Coronary artery (tissue), 2 donors: Measurements from ENCODE around the gene PARVG.

Experiments used
- DNase-seq: peaks from one replicate; pipeline ENCODE4 v3.0.0-alpha.2; 2017; ENCODE audit warnings: low spot score
- H3K27ac ChIP-seq, 2 donors: fragments of 200-600 bp; sonication (generic); one replicate each; pipeline ENCODE4 v1.5.1; 2016 to 2019
- H3K4me3 ChIP-seq: fragments of 200-600 bp; sonication (generic); 2 replicates; pipeline ENCODE4 v1.5.1; 2016; ENCODE audit warnings: mild to moderate bottlenecking, moderate library complexity
- TF ChIP-seq, protein P1 (sequence below): fragments of 200-600 bp; sonication (generic); IDR thresholded peaks from one replicate; pipeline ENCODE4 v1.5.1; 2019; ENCODE audit warnings: antibody characterized with exemption

The PARVG gene

GRCh38 chr22:44167501-44167900 is 13.2 kb upstream of the PARVG start:
- TF ChIP-seq, protein P1, sequence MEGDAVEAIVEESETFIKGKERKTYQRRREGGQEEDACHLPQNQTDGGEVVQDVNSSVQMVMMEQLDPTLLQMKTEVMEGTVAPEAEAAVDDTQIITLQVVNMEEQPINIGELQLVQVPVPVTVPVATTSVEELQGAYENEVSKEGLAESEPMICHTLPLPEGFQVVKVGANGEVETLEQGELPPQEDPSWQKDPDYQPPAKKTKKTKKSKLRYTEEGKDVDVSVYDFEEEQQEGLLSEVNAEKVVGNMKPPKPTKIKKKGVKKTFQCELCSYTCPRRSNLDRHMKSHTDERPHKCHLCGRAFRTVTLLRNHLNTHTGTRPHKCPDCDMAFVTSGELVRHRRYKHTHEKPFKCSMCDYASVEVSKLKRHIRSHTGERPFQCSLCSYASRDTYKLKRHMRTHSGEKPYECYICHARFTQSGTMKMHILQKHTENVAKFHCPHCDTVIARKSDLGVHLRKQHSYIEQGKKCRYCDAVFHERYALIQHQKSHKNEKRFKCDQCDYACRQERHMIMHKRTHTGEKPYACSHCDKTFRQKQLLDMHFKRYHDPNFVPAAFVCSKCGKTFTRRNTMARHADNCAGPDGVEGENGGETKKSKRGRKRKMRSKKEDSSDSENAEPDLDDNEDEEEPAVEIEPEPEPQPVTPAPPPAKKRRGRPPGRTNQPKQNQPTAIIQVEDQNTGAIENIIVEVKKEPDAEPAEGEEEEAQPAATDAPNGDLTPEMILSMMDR, result no peak

DNA sequence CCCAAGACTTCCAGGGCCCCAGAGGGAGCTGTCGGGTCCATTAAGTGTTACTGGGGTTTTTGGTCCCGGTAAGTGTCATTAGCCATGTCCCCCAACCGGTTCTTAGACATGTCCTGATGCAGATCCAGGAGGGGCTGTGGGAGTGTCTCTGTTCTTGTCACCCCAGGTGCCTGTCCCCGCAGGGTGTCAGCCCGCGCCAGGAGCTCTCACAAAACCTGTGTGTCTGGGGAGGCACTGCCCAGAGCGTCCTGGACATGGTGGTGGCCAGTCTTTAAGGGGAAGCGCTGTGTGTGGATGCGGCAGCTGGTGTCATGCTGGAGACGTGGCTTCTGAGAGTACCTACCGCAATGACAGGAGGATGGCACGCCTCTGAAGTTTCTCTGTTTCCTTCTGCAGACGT is 12.5 kb upstream of the PARVG start:
- no peak overlapping the region for H3K27ac ChIP-seq
- TF ChIP-seq, protein P1, result no peak
- no peak overlapping the region for H3K4me3 ChIP-seq
- DNase-seq, result no peak

More at GRCh38 chr22:44167501-44167900, 13.2 kb upstream of the PARVG start:
- no peak overlapping the region for H3K27ac ChIP-seq
- no peak for DNase-seq
- H3K4me3 ChIP-seq, result no peak overlapping the region

GRCh38 chr22:44170470-44170869 is 10.3 kb upstream of the PARVG start:
- Histone ChIP-seq H3K4me3 (no peak overlapping the region), H3K27ac (no peak overlapping the region)
- DNase-seq, result no peak
- TF ChIP-seq, protein P1, result no peak

DNA sequence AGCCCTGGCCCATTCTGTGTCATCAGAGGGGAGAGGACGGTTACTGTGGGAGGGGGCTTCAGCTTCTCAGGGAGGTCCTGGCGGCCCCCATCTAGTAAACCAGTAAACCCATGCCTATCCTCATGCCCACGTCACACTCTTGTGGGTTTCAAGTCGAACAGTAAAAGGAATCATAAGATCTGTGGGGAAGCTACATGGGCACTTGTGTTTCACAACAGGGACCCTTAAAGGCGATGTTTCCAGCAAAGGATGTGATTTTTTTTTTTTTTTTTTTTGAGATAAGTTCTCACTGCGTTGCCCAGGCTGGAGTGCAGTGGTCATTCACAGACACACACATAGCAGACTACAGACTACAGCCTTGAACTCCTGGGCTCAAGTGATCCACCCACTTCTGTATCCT is 9.2 kb upstream of the PARVG start:
- Histone ChIP-seq H3K27ac (peak overlapping the region in 1 of 2 donors; percentile 41), H3K4me3 (no peak overlapping the region)
- DNase-seq, result no peak
- TF ChIP-seq, protein P1, result no peak

DNA sequence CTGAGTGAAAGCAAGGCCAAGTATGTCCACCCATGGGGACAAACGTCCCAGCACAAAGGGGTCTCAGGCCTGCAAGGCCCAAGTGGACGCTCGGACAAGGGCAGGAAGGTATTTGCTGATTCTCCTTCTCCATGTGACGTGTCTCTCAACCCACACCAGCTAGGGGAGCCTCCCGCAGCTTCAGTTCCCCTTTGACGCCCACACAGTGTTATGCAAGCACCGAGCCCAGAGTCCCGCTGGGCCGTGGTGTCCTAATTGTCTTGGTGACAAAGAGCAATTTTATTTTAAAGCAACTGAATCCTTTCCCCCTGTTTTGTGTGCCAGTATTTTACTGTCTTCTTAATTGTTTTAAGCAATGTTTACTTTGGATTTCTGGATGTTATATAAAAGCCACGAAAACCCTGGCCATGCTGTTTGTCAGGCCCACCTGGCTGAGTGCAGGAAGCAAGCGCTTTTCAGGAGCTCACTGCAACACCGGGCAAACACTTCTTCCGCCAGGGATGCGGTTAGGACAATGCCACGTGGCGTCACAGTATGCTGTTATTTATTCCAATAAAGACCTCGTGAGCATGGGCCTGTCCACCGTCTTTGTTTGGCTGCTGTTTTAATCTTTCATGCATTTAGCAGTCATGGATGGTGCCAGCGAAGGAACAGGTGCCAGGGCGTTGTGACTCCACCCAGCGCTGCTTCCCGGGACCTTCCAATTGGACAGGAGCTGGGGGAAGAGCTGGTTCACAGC is 8.2 kb upstream of the PARVG start:
- Histone ChIP-seq H3K27ac (peak overlapping the region in 1 of 2 donors; percentile 41), H3K4me3 (no peak overlapping the region)
- DNase-seq, result no peak
- TF ChIP-seq, protein P1, result no peak

- TF ChIP-seq, protein P1, result no peak
- Histone ChIP-seq H3K27ac (peak overlapping the region in 1 of 2 donors; percentile 41), H3K4me3 (no peak overlapping the region)
Observed at GRCh38 chr22:44173154-44173553, 7.6 kb upstream of the PARVG start.

GRCh38 chr22:44175676-44176075 is 5.0 kb upstream of the PARVG start:
- TF ChIP-seq, protein P1, result no peak

More at GRCh38 chr22:44173154-44173553, 7.6 kb upstream of the PARVG start:
- no peak for DNase-seq

More at GRCh38 chr22:44175676-44176075, 5.0 kb upstream of the PARVG start:
- H3K4me3 ChIP-seq, result no peak overlapping the region
- no peak for DNase-seq
- H3K27ac ChIP-seq, result no peak overlapping the region
